ENCODE data around the gene ABTB2.

The ABTB2 gene

DNA sequence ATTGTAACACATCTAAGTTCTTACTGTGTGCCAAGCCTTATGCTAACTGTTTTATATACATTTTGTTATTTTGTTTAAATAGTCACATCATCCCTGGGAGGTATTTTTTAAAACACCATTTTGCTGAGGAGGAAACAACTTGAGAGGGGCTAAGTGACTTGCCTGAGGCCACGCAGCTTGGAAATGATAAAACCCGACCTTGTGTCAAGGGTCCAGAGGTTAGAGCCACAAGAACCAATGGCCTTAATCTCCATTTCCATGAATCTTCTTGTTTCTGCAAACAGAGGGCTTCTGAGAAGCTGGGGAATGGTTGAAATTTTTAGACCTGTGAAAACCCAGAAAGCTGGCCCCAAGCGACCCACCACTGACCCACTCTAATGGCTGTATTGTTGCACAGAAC, 16.7 kb downstream of the ABTB2 start:
- DNase-seq: no peak

DNA sequence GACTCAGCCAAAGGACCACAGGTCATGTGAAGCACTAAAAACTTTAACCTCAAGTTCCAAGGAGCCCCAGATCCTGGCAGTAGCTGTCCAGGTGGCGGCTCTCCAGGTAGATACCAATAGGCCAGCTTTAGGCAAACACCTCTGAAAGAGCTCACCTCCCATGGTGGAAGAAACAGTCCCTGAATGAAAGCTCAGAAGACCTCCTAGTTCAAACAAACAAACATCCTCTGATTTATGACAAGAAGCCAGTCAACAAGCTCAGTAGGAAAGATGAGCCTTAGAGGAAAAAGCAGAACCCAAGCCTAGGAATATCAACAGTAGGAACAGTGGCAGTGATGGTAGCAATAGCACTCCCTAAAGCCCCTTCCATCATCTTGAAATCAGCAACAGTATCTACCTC, 17.2 kb downstream of the ABTB2 start:
- DNase-seq: no peak

DNA sequence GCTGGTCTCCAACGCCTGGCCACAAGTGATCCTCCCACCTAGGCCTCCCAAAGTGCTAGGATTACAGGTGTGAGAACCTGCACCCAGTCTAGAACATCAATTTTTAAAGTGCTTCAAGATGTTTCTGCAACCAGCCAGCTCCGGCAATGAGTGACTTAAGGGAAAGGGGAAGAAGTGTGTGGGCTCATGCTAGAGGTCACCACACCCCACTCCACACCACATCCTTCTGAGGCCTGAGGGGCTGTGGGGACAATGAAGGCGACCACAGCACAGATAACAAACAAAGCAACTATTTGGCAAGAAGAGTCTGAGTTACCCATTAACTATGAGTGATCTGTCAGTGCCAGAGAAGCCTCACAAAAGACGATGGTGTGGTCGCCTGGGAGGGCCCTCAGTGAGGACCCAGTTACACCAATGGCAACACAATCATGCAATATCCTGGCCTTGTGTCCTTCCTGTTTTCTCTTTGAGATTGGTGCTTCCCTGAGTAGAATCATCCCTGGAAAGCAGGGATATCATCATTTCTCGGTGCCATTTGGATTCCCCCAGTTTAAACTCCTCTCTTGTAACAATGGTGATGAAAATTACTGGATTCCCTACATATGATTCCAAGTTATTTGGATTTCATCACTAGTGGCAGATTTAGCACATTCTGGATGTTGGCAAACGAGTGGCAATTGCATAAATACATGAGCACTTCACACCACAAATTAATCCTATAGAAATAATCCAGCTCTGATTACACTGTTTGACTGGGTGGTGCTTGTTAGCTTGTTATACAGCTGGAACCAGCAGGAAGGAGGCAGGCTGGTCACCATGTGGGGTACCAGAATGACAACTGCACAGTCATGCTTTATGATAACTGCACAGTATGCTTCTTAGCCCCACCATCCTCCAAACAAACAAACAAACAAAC, 18.4 kb downstream of the ABTB2 start:
- no peak for DNase-seq

DNA sequence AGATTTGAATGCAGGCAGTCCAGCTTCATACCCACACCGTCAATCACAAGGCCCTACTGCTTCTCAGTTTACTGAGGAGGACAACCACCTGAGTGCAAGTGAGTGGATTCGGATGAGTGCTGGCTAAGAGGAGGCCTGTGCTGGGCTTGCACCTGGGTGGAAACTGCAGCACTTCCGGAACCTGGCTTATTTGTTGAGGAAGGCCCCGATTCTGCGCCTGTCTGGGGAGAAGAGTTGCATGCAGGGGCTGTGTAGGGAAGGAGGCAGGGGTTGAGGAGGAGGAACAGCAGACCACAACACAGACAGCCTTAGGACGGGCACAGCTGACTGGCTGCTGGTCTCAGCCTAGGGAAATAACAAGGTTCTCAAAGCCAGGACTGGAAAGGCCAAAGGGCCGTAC, 20.8 kb downstream of the ABTB2 start:
- no peak for DNase-seq

DNA sequence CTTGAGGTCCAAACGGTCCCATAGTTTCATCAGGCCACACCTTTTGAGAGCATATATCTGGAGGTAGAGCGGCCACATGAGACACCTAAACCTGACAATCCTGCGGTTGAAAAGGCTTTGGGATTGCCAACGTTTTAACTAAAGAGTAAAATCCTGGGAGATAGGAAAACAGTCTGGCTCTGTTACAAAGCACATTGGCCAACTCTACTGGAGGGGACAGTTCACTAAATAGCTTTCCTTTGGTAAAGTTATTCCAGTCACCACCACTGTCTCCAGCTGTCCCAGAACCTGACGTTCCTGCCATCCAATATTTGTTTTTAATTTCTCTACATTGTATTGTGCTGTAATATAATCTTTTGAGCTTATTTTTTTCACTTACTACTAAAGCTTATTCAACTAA, 22.0 kb downstream of the ABTB2 start:
- DNase-seq: no peak

DNA sequence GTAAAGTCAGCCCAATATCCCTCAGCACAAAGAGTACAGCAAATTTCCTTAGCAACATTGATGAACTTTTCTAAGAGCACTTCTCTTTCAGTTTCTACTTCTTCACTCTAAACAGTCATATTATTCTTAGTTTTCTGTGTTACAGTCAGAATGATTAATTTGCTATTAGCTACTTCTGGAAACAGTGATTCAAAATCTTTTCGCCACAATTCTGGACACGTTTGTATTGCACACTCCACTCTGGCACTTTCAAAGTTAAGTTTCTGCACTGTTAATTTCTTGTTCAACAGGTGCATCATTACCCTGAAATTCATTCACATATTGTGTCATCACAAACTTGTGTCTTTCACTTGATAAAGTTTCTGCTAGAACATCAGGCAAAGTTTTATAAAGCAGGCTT, 22.5 kb downstream of the ABTB2 start:
- DNase-seq: no peak

DNA sequence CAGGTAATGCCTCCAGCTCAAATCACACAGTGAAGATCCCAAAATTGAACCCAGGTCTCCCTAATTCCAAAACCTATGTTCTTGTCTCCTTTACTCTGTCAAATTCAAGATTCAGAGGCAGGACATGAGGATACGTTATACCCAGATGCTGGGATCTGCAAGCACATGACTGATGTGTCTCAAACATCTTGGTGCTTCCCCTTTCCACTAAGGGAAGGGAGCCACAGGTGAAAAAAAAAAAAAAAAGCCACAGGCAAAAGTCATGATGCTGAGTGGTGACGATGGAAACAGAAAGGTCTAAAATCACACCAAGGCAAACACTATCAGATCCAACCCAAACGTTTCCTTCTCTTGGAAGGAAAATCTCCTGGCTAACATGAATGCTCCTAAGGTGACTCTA, 24.0 kb downstream of the ABTB2 start:
- DNase-seq: no peak

DNA sequence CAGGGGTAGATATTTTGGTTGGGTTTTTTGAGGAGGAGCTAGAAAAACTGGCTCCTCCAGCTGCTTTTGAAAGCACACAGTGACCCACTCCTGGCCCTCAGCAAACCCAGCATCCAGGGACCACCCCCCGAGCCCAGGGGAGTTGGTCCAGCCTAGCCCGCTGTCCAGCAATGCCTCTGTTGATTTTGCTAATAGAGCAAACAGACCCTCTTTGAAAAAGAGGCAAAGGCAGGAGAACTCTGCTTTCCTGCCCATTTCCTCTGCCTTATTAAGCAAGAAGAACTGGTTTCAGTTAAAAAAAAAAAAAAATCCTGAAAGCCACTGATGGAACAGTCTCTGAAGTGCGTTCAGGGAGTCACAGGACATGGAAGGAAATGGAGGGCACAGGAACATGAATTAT, 25.3 kb downstream of the ABTB2 start:
- no peak for DNase-seq

GRCh38 chr11:34331736-34332135, 26.1 kb downstream of the ABTB2 start:
- no peak for DNase-seq

GRCh38 chr11:34331329-34331728, 26.5 kb downstream of the ABTB2 start:
- no peak for DNase-seq

GRCh38 chr11:34330653-34331052, 27.2 kb downstream of the ABTB2 start:
- DNase-seq: no peak

DNA sequence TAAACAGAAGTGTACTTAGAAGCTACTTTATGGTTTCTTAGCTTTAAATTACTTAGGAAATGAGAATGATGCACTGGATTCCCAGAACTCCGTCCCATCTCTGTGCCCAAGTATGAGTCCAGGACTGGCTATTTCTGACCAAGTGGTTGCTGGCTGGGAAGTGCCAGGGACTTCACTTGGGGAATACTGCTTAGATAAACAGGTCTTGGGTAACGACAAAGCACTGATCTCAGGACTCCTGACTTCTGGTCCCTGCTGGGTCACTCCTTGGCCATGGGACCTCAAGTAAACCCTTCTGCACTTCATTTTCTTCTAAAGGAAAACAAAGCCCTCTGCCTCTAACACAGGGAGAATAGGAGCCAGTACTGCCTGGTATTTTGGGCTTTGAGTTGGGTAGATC, 27.9 kb downstream of the ABTB2 start:
- DNase-seq: no peak

DNA sequence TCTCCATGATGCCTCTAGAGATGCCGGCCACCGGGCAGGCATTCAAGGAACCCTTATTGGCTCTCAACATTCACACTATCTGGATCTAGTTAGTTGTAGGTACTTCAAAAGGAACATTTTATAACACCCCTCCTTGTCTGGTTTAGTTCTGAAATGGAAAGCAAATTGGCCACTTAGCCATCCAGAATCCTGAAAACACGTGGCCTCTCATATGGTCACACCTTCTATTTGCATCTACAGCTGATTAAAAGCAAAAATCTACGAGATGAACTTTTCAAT, 29.2 kb downstream of the ABTB2 start:
- DNase-seq: no peak

DNA sequence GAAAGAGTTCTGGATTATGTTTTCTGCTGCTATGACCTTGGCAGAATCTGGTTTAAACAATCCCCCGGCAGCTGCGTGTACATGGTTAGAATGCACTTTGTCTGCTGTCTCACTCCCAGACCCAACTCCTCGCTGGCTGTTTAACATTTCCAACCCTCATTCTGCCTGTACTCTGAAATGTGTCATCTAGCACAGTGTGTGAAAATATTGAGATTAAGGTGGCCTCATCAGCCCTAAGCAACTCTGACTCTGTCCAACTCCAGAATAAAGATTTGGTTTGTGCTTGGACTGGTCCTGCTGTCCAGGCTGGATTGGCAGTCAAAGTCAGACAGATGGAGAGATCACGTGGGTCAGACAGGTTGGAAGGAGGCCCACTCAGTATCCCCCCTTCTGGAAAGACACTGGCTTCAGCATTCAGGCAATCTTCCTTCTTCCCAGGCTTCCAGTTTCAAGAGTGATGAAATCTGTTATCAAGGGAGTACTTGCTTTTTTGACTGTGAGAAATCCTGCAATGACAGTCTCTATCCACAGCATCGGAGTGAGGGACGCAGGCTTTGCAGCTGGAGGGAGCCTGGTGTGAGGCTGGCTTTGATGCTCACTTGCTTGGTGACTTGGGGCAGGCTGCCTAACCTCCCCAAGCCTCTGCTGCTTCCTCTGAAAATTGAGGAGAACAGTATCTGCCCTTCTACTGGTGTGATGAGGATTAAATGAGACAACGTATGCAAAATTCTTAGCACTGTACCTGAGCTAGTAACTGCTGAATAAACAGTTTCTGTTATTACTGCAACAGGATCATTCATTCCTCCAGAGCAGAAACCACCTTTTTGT, 29.8 kb downstream of the ABTB2 start:
- DNase-seq: no peak

- DNase-seq: no peak
Observed at GRCh38 chr11:34324466-34324865, 33.3 kb downstream of the ABTB2 start.

DNA sequence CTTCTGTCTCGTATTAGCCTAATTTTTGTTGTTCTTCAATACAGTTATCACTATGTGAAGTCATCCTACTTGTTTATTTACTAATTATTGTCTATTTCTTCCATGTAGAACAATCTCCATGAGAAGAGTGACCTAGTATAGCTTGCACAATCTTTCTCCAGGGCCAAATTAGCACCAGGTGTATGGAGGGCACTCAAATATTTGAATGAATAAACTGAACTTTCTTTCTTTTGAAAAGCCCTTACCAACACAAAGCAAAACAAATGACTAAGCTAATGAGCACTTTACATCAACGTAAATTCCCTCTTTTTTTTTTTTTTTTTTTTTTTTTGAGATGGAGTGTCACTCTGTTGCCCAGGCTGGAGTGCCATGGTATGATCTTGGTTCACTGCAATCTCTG, 34.2 kb downstream of the ABTB2 start:
- DNase-seq: no peak

DNA sequence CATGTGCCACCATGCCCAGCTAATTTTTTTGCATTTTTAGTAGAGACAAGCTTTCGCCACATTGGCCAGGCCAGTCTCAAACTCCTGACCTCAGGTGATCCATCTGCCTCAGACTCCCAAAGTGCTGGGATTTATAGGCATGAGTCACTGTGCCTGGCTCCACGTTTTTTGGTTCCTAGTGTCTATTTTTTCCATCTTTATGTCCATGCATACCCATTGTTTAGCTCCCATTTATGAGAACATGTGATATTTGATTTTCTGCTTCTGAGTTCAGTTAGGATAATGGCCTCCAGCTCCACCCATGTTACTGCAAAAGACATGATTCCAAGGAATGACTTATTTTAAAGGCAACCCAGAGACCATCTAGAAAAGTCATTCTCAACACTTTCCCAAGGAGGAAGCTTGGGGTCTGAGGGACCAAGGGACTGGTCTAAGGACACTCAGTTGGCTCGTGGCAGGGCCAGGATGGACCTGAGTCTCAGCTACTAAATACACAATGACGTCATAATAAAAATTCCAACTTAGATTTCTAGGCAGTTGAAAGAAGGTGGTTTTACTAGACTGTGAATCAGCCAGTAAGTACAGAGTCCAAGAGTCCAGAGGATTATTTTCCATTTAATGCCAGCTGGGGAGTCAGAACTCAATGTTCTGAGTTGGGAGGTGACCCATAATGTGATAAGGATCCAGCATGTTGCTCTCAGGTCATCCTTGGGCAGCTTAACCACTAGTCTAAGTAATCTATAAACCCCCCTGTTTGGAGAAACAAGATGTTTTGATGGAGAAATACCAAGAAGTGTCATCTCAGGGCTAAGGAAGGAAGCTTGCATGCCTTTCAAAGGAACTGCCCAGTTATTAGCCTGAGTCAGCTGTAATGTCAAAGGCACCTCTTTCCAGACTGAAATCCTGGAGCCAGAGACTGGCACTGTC, 39.4 kb downstream of the ABTB2 start:
- DNase-seq: no peak

GRCh38 chr11:34317666-34318065, 40.1 kb downstream of the ABTB2 start:
- no peak for DNase-seq

GRCh38 chr11:34317036-34317360, 40.8 kb downstream of the ABTB2 start:
- no peak for DNase-seq

GRCh38 chr11:34316347-34317035, 41.3 kb downstream of the ABTB2 start:
- no peak for DNase-seq

DNA sequence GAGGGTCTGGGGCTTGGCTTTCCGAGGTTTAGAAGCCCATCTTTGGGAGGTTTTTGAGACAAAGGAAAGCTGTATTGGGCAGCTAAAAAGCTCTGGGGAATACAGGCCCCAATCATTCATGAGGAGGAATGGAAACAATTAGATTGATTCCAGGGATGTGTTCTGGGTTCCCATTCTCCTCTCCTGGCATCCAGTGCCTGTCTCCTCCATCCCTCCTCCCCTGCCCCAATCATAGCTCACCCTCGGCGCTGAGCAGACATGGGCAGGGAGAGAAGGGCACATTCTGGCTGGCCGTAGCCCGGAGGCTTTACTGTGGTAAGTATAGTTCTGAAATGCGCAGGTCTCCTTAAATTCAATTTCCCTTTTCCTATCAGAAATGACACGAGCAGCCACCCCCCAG, 42.4 kb downstream of the ABTB2 start:
- DNase-seq: no peak

DNA sequence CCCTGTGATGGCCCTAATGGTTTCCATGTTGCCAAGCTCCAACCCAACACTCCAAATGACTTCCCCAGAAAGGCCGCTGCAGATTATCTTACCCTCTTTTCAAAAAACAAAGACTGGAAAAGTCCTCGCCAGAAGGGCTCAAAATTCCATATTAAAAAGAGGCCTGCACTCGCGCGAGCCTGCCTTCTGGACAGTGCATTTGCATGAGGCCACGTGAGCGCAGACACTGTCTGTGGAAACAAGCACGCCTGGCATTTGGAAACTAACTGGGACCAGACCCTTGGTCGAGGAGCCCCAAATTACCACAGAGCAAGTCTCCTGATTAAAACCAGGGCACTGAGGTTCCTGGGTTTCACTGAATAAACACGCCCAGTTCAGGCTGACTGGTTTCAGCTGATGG, 42.9 kb downstream of the ABTB2 start:
- no peak for DNase-seq

DNA sequence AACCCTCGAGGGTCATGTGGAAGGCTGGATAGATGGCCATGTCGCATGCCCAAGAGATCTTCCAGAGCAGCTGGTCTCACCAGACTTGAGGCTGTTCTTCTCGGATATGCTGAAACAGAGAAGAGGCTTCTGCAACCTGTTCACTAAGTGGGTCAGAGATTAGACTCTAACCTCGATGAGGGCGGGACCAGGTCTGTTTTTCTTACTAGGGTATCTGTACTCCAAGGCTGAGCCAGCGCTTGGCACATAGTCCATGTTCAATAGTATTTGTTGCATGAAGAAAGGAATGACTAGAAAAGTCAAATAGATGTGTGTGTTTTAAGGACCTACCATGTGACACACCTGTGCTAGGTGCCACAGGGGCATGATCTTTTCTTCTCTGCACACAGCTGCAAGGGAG, 43.6 kb downstream of the ABTB2 start:
- DNase-seq: no peak

All from NCI-H2107 (cell line).